IMR-90 (cell line): Measurements from ENCODE around the gene IGLL1. TPM values are rescaled to one million over a fixed set of nuclear protein-coding genes. Genes with fewer than 3 reads are reported as not detected.

Experiments used
- ATAC-seq: fragments of 200-7000 bp; cut with Tn5 transposase; 2 replicates; pipeline ENCODE4 v1.9.1; 2020; ENCODE audit warnings: low read depth, mild to moderate bottlenecking, moderate library complexity
- BruUV-seq: library from RNA; stranded (reverse); fragments of 400-500 nt; replicated peaks from 2 replicates; lab custom pipeline; 2021; lab: Mats Ljungman, UMichigan
- CTCF ChIA-PET: fragments of 300-600 bp; formaldehyde crosslinking; extraction: SDS; loops from one replicate; lab custom pipeline; 2021; ENCODE audit warnings: antibody characterized with exemption; lab: Yijun Ruan, JAX
- POLR2A ChIA-PET: fragments of 300-600 bp; sonication (Branson Sonifier 250); formaldehyde crosslinking; loops from one replicate; lab custom pipeline; 2022; ENCODE audit warnings: antibody characterized with exemption; ENCODE audit not compliant: unreplicated experiment; lab: Charles Lee
- DNase-seq: peaks from one replicate; pipeline ENCODE4 v3.0.0; 2013
- H2AFZ ChIP-seq: replicated peaks from 2 replicates; pipeline ENCODE3; 2013; ENCODE audit warnings: low read length, mild to moderate bottlenecking; ENCODE audit not compliant: poor library complexity
- H2AK5ac ChIP-seq: 2 replicates; pipeline ENCODE4 v1.6.1; 2013; ENCODE audit warnings: low read depth, low read length, inconsistent platforms
- H2AK9ac ChIP-seq: replicated peaks from 2 replicates; pipeline ENCODE3; 2013; ENCODE audit warnings: mild to moderate bottlenecking, low read depth, low read length, moderate library complexity; ENCODE audit not compliant: poor library complexity
- H2BK120ac ChIP-seq: 2 replicates; pipeline ENCODE4 v1.6.1; 2013; ENCODE audit warnings: low read depth, low read length, inconsistent platforms
- H2BK15ac ChIP-seq: 3 replicates; pipeline ENCODE4 v1.6.1; 2013; ENCODE audit warnings: low read depth, low read length, inconsistent platforms
- H2BK20ac ChIP-seq: 2 replicates; pipeline ENCODE4 v1.6.1; 2013; ENCODE audit warnings: low read depth, mild to moderate bottlenecking, inconsistent platforms, low read length, moderate library complexity
- H2BK5ac ChIP-seq: 2 replicates; pipeline ENCODE4 v1.6.1; 2013; ENCODE audit warnings: mild to moderate bottlenecking, low read depth, low read length, inconsistent platforms; ENCODE audit not compliant: poor library complexity, severe bottlenecking
- H3K14ac ChIP-seq: replicated peaks from 2 replicates; pipeline ENCODE4 v1.6.1; 2013; ENCODE audit warnings: low read depth, low read length, inconsistent platforms
- H3K18ac ChIP-seq: 2 replicates; pipeline ENCODE4 v1.6.1; 2013; ENCODE audit warnings: low read depth, low read length, control low read depth
- H3K23ac ChIP-seq: 2 replicates; pipeline ENCODE4 v1.6.1; 2013; ENCODE audit warnings: low read depth, low read length, inconsistent platforms
- H3K27ac ChIP-seq: 2 replicates; pipeline ENCODE4 v1.5.1; 2013; ENCODE audit warnings: mild to moderate bottlenecking, control low read depth, low read length; ENCODE audit not compliant: insufficient read depth
- H3K27me3 ChIP-seq: 2 replicates; pipeline ENCODE4 v1.6.1; 2013; ENCODE audit warnings: low read length; ENCODE audit not compliant: control insufficient read depth, insufficient read depth
- H3K36me3 ChIP-seq: 2 replicates; pipeline ENCODE4 v1.6.1; 2013; ENCODE audit warnings: low read length, mixed read lengths; ENCODE audit not compliant: control insufficient read depth, insufficient read depth
- H3K4ac ChIP-seq: 2 replicates; pipeline ENCODE4 v1.6.1; 2013; ENCODE audit warnings: low read depth, low read length, inconsistent platforms
- H3K4me1 ChIP-seq: 2 replicates; pipeline ENCODE4 v1.6.1; 2013; ENCODE audit warnings: low read length, mixed read lengths; ENCODE audit not compliant: control insufficient read depth, insufficient read depth
- H3K4me2 ChIP-seq: 2 replicates; pipeline ENCODE4 v1.6.1; 2013; ENCODE audit warnings: low read depth, mild to moderate bottlenecking, control low read depth, low read length, moderate library complexity
- H3K4me3 ChIP-seq: 2 replicates; pipeline ENCODE4 v1.5.1; 2013; ENCODE audit warnings: low read depth, mild to moderate bottlenecking, control low read depth, low read length, moderate library complexity; ENCODE audit not compliant: insufficient read depth
- H3K56ac ChIP-seq: 2 replicates; pipeline ENCODE4 v1.6.1; 2013; ENCODE audit warnings: low read length, inconsistent platforms; ENCODE audit not compliant: insufficient read depth; ENCODE audit errors: extremely low read depth
- H3K79me1 ChIP-seq, 2 experiments: 2 replicates each; pipeline ENCODE4 v1.6.1; 2013; ENCODE audit warnings: low read length in 2 of 2, inconsistent platforms in 1 of 2, low read depth in 1 of 2
- H3K9ac ChIP-seq: 2 replicates; pipeline ENCODE4 v1.6.1; 2013; ENCODE audit warnings: low read depth, low read length, control low read depth
- H3K9me1 ChIP-seq: 2 replicates; pipeline ENCODE4 v1.6.1; 2013; ENCODE audit warnings: low read length, inconsistent platforms; ENCODE audit not compliant: insufficient read depth
- H3K9me3 ChIP-seq: 2 replicates; pipeline ENCODE4 v1.6.1; 2013; ENCODE audit warnings: low read length; ENCODE audit not compliant: control insufficient read depth, insufficient read depth
- H4K20me1 ChIP-seq: 2 replicates; pipeline ENCODE4 v1.6.1; 2013; ENCODE audit warnings: low read length, inconsistent platforms; ENCODE audit not compliant: insufficient read depth
- H4K5ac ChIP-seq: 2 replicates; pipeline ENCODE4 v1.6.1; 2013; ENCODE audit warnings: mild to moderate bottlenecking, low read depth, low read length, control low read depth
- H4K8ac ChIP-seq, 2 experiments: 2 replicates each; pipeline ENCODE4 v1.6.1; 2013; ENCODE audit warnings: low read depth in 2 of 2, low read length in 2 of 2, control low read depth in 1 of 2, inconsistent platforms in 1 of 2
- H4K91ac ChIP-seq: 2 replicates; pipeline ENCODE4 v1.6.1; 2013; ENCODE audit warnings: low read depth, low read length, inconsistent platforms; ENCODE audit not compliant: insufficient read depth
- CEBPB ChIP-seq: IDR thresholded peaks from 2 replicates; pipeline ENCODE4 v1.6.1; 2012; ENCODE audit warnings: low read depth, low read length, improper control_type of control experiment
- CTCF ChIP-seq: conservative IDR thresholded peaks from 2 replicates; pipeline ENCODE4 v1.5.1; 2012; ENCODE audit warnings: mild to moderate bottlenecking, low read depth, low read length, improper control_type of control experiment
- MAZ ChIP-seq: IDR thresholded peaks from 2 replicates; pipeline ENCODE4 v1.6.1; 2012; ENCODE audit warnings: low read depth, mild to moderate bottlenecking, low read length, improper control_type of control experiment, moderate library complexity, borderline replicate concordance
- MXI1 ChIP-seq: IDR thresholded peaks from 2 replicates; pipeline ENCODE4 v1.6.1; 2012; ENCODE audit warnings: low read depth, mild to moderate bottlenecking, low read length, moderate library complexity, borderline replicate concordance
- POLR2A ChIP-seq: IDR thresholded peaks from 2 replicates; pipeline ENCODE4 v1.6.1; 2012; ENCODE audit warnings: mild to moderate bottlenecking, low read depth, low read length
- WGBS, 2 experiments: methylation state at CpG; one replicate each; pipeline versions ENCODE4 v1.1.5 to v1.1.7; 2013; ENCODE audit warnings: missing lambda C conversion rate in 2 of 2; ENCODE audit not compliant: insufficient read length in 1 of 2; ENCODE audit errors: extremely low coverage in 2 of 2; 5-methylcytosine and 5-hydroxymethylcytosine counted together
- dilution Hi-C: fragments of 300-500 bp; cut with HindIII; formaldehyde crosslinking; loops from one replicate; pipeline ENCODE4 v1.14.3; 2018; ENCODE audit warnings: low sequenced_read_pairs; ENCODE audit not compliant: unreplicated experiment
- in situ Hi-C: fragments of 300-500 bp; cut with MboI; formaldehyde crosslinking; loops from 3 replicates; pipeline ENCODE4 v1.14.3; 2019; ENCODE audit warnings: low sequenced_read_pairs, inconsistent platforms, mixed read lengths
- intact Hi-C: fragments of 100-400 bp; cut with micrococcal nuclease; formaldehyde crosslinking; loops from 2 replicates; pipeline ENCODE4 v1.10.0; 2022
- polyA plus RNA-seq, 3 experiments: library from polyadenylated mRNA; depleted of rRNA; stranded (reverse); fragments of >200 nt; gene quantifications; 2 replicates each; pipeline ENCODE4 v1.2.3, GENCODE V29; 2012; ENCODE audit warnings: low replicate concordance in 1 of 3
- total RNA-seq: library from RNA; depleted of rRNA; stranded (reverse); fragments of >200 nt; gene quantifications from 2 replicates; pipeline ENCODE4 v1.2.3, GENCODE V29; 2012
- TF ChIP-seq, protein P1 (sequence below): fragments of 150-350 bp; IDR thresholded peaks from 2 replicates; pipeline ENCODE4 v1.6.1; 2017; ENCODE audit warnings: mild to moderate bottlenecking, antibody characterized with exemption, low read length, low read depth

Gene IGLL1
- total and polyA plus RNA-seq, 2 of the 4 experiments (the other 2 are of a cell fraction), result not detected

DNA sequence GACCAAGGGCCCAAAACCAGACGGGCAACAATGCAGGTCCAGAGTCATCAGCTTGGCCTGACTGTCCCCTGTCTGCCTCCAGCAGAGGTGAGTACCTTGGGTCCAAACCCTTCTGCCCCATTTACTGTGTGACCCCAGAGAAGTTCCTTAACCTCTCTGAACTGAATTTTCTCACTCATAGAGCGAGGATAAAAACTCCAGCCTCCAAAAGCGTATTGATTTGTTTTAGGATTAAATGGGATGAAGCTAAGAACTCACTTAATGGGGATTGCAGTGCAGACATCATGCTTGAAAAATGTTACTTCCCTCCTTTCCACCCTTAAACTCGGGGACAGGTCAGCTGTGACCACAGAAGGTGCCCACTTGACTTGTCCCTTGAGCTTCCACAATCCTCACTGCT, 22.6 kb downstream of the IGLL1 start:
- Histone ChIP-seq H3K9me1 (no peaks in the 10 kb centered on the region), H2BK5ac (no peak overlapping the region), H3K27ac (no peak overlapping the region), H3K14ac (no peak overlapping the region), H3K4me1 (no peaks in the 10 kb centered on the region), H3K4ac (no peak overlapping the region), H3K4me2 (no peak overlapping the region), H4K91ac (no peak overlapping the region), H3K9ac (no peak overlapping the region), H3K18ac (no peak overlapping the region), H4K8ac (no peak overlapping the region), H4K5ac (no peak overlapping the region), H2AK5ac (no peak overlapping the region), H3K36me3 (no peaks in the 10 kb centered on the region), H3K23ac (no peak overlapping the region), H3K79me1 (no peaks in the 10 kb centered on the region), H3K56ac (no peak overlapping the region), H2BK120ac (no peak overlapping the region), H2BK15ac (no peak overlapping the region), H2AK9ac (no peak overlapping the region), H2AFZ (no peak overlapping the region), H3K27me3 (peaks cover 8% of the 10 kb centered on the region; the same call in 1 of the 2 replicates), H4K20me1 (no peaks in the 10 kb centered on the region), H3K9me3 (no peaks in the 10 kb centered on the region), H2BK20ac (no peak overlapping the region), H3K4me3 (no peak overlapping the region)
- ATAC-seq (no peak), DNase-seq (no peak)
- no TSS peak for BruUV-seq
- POLR2A ChIA-PET, result no interaction called here
- TF ChIP-seq CTCF (no peak), CEBPB (no peak), POLR2A (no peak), MAZ (no peak), MXI1 (no peak)
- TF ChIP-seq, protein P1, sequence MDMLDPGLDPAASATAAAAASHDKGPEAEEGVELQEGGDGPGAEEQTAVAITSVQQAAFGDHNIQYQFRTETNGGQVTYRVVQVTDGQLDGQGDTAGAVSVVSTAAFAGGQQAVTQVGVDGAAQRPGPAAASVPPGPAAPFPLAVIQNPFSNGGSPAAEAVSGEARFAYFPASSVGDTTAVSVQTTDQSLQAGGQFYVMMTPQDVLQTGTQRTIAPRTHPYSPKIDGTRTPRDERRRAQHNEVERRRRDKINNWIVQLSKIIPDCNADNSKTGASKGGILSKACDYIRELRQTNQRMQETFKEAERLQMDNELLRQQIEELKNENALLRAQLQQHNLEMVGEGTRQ, result no peak
- in situ Hi-C loops, result no loop called here
- WGBS, 2 experiments, result 35% methylated on average over 2 of the region's 4 CpGs; no CpG with 5 or more reads in 1 of the 2 experiments
- CTCF ChIA-PET, result no interaction called here
- intact Hi-C loops, result no loop called here
- dilution Hi-C loops, result no loop called here
